ENCODE measurements around the gene VGLL2. TPM values are rescaled to one million over a fixed set of nuclear protein-coding genes. Genes with fewer than 3 reads are reported as not detected.

VGLL2 gene
- total RNA-seq, 1 experiment from 2014 or later: not detected

GRCh38 chr6:117275205-117275604 lies 9.8 kb downstream of the VGLL2 start:
- Mint-ChIP-seq H3K27me3 (ENCODE audit: unreplicated experiment) (peaks cover 69% of the 10 kb centered on the region), H3K36me3 (ENCODE audit: insufficient read depth, unreplicated experiment) (no peaks in the 10 kb centered on the region), H3K4me1 (ENCODE audit: low read depth, unreplicated experiment) (no peaks in the 10 kb centered on the region), H3K27ac (ENCODE audit: unreplicated experiment) (no peak overlapping the region), H3K4me3 (ENCODE audit: low read depth, unreplicated experiment) (no peak overlapping the region), H3K9me3 (ENCODE audit: low read depth, unreplicated experiment) (no peaks in the 10 kb centered on the region)
- DNase-seq: no peak
- no peak for TF ChIP-seq CTCF (IDR thresholded peaks at IDR 0.05; ENCODE audit: unreplicated experiment)
- intact Hi-C loops (cut with micrococcal nuclease; ENCODE audit: unreplicated experiment): no loop called here
- no TSS peak for BruUV-seq (replicated peaks)
- CTCF ChIA-PET: no interaction called here

- Mint-ChIP-seq H3K36me3 (ENCODE audit: insufficient read depth, unreplicated experiment) (no peaks in the 10 kb centered on the region), H3K4me1 (ENCODE audit: low read depth, unreplicated experiment) (no peaks in the 10 kb centered on the region), H3K4me3 (ENCODE audit: low read depth, unreplicated experiment) (no peak overlapping the region), H3K27ac (ENCODE audit: unreplicated experiment) (no peak overlapping the region), H3K9me3 (ENCODE audit: low read depth, unreplicated experiment) (no peaks in the 10 kb centered on the region), H3K27me3 (ENCODE audit: unreplicated experiment) (peaks cover 66% of the 10 kb centered on the region)
- DNase-seq: no peak
- no peak for TF ChIP-seq CTCF (IDR thresholded peaks at IDR 0.05; ENCODE audit: unreplicated experiment)
- CTCF ChIA-PET: no interaction called here
- intact Hi-C loops (cut with micrococcal nuclease; ENCODE audit: unreplicated experiment): no loop called here
- no TSS peak for BruUV-seq (replicated peaks)
Observed at GRCh38 chr6:117275711-117276110, 10.4 kb downstream of the VGLL2 start.

GRCh38 chr6:117276778-117277316 lies 11.5 kb downstream of the VGLL2 start:
- TF ChIP-seq CTCF (IDR thresholded peaks at IDR 0.05; ENCODE audit: unreplicated experiment): no peak
- H3K27ac Mint-ChIP-seq (ENCODE audit: unreplicated experiment): no peak overlapping the region
- CTCF ChIA-PET: no interaction called here
- H3K4me3 Mint-ChIP-seq (ENCODE audit: low read depth, unreplicated experiment): no peak overlapping the region
- no peaks in the 10 kb centered on the region for H3K36me3 Mint-ChIP-seq (ENCODE audit: insufficient read depth, unreplicated experiment)
- DNase-seq: no peak
- H3K27me3 Mint-ChIP-seq (ENCODE audit: unreplicated experiment): peaks cover 58% of the 10 kb centered on the region
- no peaks in the 10 kb centered on the region for H3K4me1 Mint-ChIP-seq (ENCODE audit: low read depth, unreplicated experiment)
- no TSS peak for BruUV-seq (replicated peaks)
- intact Hi-C loops (cut with micrococcal nuclease; ENCODE audit: unreplicated experiment): no loop called here
- H3K9me3 Mint-ChIP-seq (ENCODE audit: low read depth, unreplicated experiment): no peaks in the 10 kb centered on the region

- Mint-ChIP-seq H3K4me3 (ENCODE audit: low read depth, unreplicated experiment) (no peak overlapping the region), H3K27ac (ENCODE audit: unreplicated experiment) (no peak overlapping the region), H3K4me1 (ENCODE audit: low read depth, unreplicated experiment) (no peaks in the 10 kb centered on the region), H3K36me3 (ENCODE audit: insufficient read depth, unreplicated experiment) (no peaks in the 10 kb centered on the region), H3K9me3 (ENCODE audit: low read depth, unreplicated experiment) (peaks cover 4% of the 10 kb centered on the region), H3K27me3 (ENCODE audit: unreplicated experiment) (peaks cover 18% of the 10 kb centered on the region)
- intact Hi-C loops (cut with micrococcal nuclease; ENCODE audit: unreplicated experiment): no loop called here
- no TSS peak for BruUV-seq (replicated peaks)
- DNase-seq: peak; percentile 30
- CTCF ChIA-PET: no interaction called here
- TF ChIP-seq CTCF (IDR thresholded peaks at IDR 0.05; ENCODE audit: unreplicated experiment): no peak
Observed at GRCh38 chr6:117280922-117281321, 15.6 kb downstream of the VGLL2 start.

Data from Calu3 (cell line).